ENCODE measurements around the gene ABHD17B.

ABHD17B gene

GRCh38 chr9:71876829-71877228, 34.2 kb downstream of the ABHD17B start:
- no peak for DNase-seq (ENCODE audit: low spot score)

DNA sequence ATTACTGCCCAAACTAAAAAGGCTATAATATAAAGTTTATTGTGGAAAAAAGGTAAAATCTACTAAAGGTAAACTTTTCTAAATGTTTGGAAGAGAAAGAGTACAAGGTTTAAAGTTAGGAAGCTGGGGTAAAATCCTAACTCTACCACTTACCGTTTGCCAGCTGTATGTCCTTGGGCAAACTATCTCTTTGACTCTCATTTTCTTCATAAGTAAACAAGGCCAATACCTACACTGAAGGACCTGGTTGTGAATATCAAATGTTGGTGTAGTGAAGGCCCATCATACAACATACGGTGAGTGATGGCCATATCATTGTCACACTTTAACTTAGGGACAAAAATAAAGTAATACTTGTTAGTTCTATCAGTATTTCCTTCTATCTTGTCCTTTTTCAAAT, 34.9 kb downstream of the ABHD17B start:
- DNase-seq (ENCODE audit: low spot score) = no peak

DNA sequence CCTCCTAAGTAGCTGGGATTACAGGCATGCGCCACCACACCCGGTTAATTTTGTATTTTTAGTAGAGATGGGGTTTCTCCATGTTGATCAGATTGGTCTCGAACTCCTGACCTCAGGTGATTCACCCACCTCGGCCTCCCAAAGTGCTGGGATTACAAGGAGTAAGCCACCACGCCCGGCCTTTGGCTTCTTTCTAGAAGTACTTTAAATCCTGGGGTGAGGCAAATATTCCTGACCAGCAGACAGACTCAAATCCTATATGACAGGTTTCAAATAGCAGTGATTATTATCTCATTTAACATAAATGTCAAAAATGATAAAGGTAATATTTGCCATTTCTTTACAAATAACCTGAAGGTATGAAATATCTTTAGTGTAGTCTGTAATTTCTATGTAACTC, 35.6 kb downstream of the ABHD17B start:
- no peak for DNase-seq (ENCODE audit: low spot score)

DNA sequence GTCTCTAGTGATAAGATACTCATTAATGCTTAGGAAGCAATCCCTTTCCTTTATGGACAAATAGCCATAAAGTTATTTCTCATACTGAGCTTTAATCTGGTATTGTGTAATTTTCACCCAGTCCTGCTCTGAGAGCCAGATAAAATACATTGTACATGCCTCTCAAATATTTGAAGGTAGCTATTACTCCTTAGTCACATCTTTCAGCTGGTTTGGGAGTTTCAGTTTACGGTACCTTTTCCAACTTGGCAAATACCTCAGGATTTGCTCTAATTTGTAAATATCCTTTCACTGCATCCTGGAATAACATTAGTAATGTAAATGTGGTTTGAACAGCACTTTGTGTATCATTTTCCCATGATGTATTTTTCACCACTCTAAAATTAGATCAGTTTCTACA, 47.4 kb downstream of the ABHD17B start:
- no peak for DNase-seq (ENCODE audit: low spot score)

DNA sequence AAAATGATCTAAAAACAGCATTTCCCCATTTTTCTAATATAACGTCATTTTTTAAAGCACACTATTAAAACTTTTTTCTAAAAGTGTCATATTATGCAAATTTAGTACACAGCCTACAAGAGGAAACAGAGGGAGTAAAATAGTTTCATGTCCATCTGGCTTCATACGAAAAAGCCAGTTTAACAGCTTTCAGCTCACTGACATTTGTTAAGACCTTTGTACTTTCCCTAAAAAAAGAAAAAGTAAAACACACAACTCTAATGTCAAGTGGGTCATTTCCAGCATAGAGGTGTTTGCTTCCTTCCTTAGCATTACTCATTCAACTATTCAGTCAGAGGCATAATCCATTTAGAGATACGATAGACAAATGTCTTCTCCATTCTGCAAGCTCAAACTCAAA, 49.4 kb downstream of the ABHD17B start:
- DNase-seq (ENCODE audit: low spot score) = no peak

DNA sequence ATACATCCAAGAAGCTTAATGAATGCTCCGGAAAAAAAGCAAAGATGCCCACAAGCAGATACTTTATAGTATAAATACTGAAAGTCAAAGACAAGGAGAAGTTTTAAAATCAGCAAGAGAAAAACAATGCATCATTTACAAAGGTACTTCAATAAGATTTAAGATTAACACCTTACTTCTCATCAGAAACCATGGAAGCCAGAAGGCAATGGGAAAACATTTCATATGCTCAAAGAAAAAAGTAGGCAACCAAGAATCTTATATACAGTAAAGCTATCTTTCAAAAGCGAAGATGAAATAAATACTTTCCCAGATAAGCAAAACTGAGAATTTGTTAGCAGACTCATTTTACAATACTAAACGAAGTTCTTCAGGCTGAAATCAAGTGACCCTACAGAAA, 51.1 kb downstream of the ABHD17B start:
- no peak for DNase-seq (ENCODE audit: low spot score)

- DNase-seq (ENCODE audit: low spot score) = no peak
Observed at GRCh38 chr9:71858812-71859211, 52.2 kb downstream of the ABHD17B start.

DNA sequence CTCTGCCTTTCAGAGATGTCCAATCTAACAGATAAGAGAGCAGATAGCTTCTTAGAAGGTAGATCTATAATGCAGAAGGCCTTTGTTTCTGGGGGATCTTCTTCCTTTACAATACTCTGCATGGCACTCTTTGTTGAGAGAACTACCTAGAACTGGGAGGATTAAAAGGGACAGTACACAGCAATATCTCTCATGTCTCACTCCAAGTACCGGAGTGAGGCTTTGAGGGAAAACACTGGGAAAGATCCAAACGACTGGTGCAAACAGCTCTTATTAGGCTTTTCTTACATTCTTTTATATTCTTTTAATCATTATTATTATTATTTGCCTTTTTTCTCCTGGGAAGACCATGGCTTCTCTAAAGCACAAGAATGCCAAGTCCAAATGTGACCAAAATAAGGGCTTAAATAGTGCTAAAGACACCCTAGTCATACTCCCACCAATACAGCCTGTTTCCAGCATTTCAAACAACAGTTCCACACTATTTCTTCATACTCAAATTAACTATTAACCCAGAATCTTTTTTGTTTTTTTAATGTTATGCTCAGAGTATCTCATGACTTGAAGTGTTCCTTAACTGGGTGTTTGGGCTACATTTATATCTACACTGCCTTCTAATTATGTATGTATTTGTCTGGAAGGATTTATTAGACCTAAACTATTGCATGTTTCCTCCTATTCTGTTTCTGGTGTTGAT, 52.7 kb downstream of the ABHD17B start:
- no peak for DNase-seq (ENCODE audit: low spot score)

DNA sequence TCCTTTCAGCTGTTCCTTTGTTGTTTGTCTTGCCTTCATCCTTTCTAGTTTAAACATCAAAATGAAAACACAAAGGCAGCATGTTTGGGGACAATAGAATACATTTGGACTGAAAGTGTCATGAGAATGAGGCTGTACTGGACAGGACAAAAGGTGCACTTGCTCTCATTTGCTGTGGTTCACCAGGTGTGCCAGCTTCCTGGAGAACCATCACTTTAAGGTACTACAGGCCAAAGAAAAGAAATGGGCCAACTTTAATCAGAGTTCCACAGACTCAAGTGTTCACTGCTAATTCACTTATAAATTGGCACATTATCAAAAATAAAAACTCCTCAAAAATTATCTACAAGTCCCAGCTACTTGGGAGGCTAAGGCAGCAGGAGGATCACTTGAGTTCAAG, 53.8 kb downstream of the ABHD17B start:
- DNase-seq (ENCODE audit: low spot score) = no peak

DNA sequence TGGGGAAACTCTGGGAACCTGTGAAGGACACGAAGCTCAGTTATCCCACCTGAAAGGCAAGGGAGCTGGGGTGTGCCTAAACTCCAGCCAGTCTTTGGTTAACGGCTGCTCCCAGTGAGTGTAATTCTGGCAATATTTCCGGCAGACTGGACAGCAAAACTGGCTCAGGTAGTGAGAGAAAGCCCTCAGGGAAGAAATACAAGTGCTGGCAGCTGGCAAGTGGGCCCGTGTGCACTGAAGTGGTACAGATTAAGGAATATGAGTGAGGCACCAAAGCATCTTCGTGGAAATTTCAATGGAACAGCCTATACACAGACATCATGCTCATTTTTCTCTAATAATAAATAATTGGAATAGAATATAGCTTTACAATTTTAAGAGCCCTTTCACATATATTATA, 56.2 kb downstream of the ABHD17B start:
- no peak for DNase-seq (ENCODE audit: low spot score)

DNA sequence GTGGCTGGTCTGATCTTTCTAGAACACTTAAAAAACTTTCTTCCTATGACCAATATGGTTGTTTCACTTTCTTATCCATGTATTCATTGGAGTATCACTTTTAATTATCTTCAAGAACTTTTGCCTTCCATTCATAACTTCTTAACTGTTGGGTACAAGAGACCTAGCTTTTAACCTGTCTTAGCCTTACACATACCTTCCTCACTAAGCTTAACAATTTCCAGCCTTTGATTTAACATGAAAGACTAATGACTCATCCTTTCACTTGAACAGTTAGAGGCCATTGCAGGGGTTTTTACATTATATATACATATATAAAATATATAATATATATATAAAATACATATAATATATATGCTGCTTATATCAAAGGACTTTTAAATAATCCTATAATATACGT, 57.9 kb downstream of the ABHD17B start:
- no peak for DNase-seq (ENCODE audit: low spot score)

DNA sequence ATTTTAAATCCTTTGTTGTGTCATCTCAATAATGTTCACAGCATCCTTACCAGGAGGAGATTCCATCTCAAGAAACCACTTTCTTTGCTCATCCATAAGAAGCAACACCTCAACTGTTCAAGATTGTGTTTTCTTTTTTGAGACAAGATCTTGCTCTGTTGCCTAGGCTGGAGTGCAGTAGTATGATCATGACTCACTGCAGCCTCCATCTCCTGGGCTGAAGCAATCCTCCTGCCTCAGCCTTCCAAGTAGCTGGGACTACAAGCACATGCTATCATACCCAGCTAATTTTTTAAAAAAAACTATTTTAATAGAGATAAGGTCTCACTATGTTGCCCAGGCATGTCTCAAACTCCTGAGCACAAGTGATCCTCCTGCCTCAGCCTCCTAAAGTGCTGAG, 60.0 kb downstream of the ABHD17B start:
- no peak for DNase-seq (ENCODE audit: low spot score)

GRCh38 chr9:71847892-71848291, 63.1 kb downstream of the ABHD17B start:
- DNase-seq (ENCODE audit: low spot score) = no peak

DNA sequence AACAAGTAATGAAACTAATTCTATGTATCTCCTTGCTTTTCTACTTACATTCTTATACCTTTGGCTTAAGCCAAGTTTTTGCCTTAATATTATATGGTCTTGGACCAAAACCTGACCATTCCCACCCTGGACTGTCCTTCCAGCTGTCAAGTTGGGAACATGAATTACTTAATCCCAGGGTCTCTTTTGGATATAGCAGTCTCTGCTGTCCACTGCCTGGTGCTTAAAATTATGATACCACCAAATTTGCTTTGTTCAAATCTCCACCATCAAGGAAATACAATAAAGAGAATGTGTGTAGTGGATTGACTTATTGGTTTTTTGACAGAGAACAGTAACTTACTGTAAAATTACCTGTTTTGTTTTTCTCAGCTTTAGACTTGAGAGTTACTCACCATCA, 66.2 kb downstream of the ABHD17B start:
- no peak for DNase-seq (ENCODE audit: low spot score)

DNA sequence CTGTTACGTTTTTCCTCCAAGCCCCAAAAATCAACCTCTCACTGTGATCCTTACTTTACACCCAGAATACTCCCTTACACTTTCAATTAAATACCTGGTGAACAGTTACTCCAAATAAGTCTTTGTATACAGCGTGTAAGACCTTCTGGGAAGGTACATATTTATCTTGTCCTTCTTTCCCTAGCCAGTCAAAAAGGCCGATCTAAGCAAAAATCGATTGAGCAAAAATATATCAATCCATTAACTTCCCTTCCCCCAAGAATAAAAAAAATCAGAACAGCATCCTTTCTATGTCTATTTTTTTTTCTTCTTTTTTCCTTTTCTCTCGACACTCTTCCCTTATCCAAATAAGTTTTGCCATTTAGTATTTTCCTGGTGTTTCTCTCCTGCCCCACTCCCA, 71.3 kb downstream of the ABHD17B start:
- no peak for DNase-seq (ENCODE audit: low spot score)

DNA sequence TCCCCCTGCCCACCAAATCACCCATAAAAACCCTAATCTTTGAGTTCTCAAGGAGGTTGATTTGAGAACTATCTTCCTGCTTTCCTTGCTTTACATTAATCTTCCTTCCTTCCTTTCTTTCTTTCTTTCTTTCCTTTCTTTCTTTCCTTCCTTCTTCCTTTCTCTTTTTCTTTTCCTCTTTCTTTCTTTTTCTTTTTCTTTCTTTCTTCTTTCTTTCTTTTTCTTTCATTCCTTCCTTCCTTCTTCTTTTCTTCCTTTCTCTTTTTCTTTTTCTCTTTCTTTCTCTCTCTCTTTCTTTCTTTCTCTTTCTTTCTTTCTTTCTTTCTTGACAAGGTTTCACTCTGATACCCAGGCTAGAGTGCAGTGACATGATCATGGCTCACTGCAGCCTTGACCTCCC, 75.4 kb downstream of the ABHD17B start:
- DNase-seq (ENCODE audit: low spot score) = no peak

DNA sequence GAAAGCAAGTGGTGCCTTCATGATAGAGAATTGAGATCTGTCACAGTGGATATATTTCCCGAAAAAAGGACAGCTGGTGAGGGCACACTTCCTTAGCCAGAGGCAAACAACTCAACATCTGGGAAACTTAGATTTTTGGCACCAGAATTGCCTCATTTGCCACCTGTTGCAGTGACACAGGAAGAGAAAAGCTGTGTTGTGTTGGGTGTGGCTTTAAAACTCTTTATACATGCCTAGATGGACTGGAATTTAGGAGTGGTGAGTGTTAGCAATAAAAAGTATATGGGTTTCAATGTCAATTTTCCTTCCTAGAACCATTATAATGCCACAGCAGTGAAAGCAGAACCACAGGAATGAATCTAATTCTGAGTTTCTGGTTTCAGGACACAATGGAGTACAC, 80.1 kb downstream of the ABHD17B start:
- no peak for DNase-seq (ENCODE audit: low spot score)

DNA sequence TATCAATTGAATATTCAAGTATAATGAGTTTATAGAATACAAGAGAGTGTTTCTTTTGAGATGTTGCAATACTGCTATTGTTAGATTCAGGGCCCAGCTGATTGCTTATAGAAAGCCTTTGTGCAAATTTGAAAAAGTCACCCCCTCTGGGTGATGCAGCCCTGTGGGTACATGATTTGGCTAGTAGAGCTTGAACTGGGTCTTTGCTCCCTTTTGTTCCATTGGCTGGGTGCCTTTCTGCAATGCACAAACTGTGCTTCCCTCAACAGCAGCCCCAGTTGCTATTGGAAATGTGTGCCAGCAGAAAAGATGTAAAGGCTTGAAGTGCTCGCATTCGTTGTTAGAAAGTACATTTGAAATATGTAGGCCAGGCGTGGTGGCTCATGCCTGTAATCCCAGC, 80.8 kb downstream of the ABHD17B start:
- no peak for DNase-seq (ENCODE audit: low spot score)

DNA sequence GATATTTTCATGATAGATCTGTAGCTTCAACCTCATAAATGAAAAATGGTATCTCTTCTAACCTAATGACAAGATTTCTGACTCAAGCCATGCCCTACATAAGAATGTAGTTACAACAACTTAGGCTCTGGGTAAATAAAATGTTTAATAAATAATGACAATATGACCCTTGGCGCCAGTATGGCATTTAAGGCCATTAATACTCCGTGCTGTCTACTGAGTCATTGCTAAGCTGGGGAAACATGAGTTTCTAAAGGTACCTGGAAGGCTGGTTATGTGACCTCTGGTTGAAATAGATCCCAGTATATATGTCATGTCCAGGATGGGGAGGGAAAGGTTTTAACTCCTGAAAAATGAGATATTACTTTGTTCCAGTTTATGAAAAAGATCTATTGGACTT, 84.7 kb downstream of the ABHD17B start:
- no peak for DNase-seq (ENCODE audit: low spot score)

DNA sequence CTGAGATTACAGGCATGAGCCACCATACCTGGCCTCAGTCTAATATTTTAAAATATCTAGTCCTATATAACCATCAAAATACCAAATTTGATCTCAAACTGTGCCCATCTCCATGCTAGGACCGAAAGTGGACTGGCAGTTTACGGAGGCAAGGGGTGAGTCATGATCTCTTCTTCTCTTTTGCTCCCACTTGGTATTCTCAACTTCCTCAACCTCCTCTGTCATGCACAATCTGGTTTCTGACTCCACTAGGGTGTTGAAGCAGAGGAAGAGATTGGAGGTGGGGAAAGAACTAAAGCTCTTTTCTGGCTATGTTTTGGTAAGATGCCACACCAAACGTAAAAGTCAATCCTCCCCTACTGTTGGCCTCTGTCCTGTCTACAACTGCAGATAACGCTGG, 86.7 kb downstream of the ABHD17B start:
- DNase-seq (ENCODE audit: low spot score) = no peak

GRCh38 chr9:71822935-71823334, 88.1 kb downstream of the ABHD17B start:
- no peak for DNase-seq (ENCODE audit: low spot score)

DNA sequence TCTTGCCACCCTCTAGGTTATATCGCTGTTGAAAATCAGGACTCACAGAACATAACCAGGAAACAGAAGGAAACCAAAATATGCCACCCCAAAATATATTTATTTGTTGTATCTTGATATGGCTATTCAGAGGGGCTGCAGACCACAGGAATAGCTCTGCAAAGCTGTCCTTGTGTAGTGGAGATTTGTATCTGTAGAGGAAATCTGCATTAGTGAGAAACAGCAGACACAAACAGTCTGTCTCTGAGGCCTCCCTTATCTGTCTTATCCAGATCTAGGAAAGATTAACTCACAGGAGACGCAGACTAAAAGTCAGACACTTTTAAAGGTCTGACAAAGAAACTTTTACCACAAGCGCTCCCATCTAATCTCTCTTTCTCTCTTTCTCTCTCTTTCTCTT, 88.5 kb downstream of the ABHD17B start:
- no peak for DNase-seq (ENCODE audit: low spot score)

DNA sequence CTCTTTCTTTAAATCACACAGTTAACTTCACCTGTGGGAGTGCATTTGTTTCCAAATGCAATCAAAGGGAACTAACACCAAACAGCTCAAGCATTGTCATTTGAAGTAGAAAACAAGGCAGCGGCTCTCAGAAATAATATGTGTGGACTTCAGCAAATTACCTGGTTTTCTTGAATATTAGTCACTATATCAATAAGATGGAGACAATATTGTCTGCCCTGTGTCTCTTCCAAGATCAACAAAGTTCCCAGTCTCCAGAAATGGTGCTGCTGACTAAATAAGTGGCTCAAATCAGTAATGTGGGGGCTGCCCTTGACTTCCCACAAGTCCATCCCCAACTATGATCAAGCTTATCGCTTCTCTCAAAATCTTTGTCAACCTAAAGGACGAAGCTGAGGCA, 89.6 kb downstream of the ABHD17B start:
- no peak for DNase-seq (ENCODE audit: low spot score)

DNA sequence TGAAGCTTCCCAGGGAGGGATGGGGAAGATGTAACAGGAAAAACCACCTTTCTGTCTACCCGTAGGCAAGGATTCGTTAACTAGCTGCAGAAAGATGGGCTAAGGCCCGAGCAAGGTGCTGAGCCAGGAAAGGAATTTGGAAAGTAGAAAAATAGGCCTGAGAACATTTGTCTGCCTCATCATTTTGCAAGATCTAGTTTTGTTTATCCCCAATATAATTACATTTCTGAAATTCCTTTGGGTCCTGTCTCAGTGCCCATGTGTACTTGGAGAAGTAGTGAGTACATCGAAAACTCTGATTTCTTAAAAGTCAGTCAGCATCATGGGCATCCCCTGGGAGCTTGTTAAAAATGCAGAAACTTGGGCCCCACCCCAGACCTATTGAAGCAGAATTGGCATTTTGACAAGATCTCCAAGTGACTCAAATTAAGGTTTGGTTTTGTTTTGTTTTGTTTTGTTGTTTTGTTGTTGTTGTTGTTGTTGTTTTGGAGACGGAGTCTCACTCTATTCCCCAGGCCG, 90.5 kb downstream of the ABHD17B start:
- DNase-seq (ENCODE audit: low spot score) = no peak

All from ecto neural progenitor cell (in vitro differentiated cells).